ENCODE measurements around the gene HIVEP2. TPM values are rescaled to one million over a fixed set of nuclear protein-coding genes. Genes with fewer than 3 reads are reported as not detected.

The HIVEP2 gene
- total and polyA plus RNA-seq, 2 donors (not counting 1 experiment from before 2014, with no cell fraction given), result 5.8 to 31.9 TPM

GRCh38 chr6:142800240-142800639 is 144.7 kb downstream of the HIVEP2 start:
- Histone ChIP-seq H3K4me1 (ENCODE audit: control insufficient read depth in 2 of 2, insufficient read depth in 2 of 2, low read length in 2 of 2) (peaks cover 11 to 16% of the 10 kb centered on the region in 2 donors), H3K27me3 (replicated peaks in 1 of 4; ENCODE audit: control extremely low read depth in 1 of 4, control insufficient read depth in 3 of 4, insufficient read depth in 4 of 4, low read length in 3 of 4) (no peaks in the 10 kb centered on the region), H3K9me3 (ENCODE audit: control extremely low read depth in 1 of 3, control insufficient read depth in 2 of 3, insufficient read depth in 1 of 3, low read length in 2 of 3) (no peaks in the 10 kb centered on the region), H2AFZ (ENCODE audit: insufficient read depth, low read depth, low read length, poor library complexity, severe bottlenecking) (no peak overlapping the region), H3K36me3 (replicated peaks in 1 of 2; ENCODE audit: control extremely low read depth in 1 of 2, control insufficient read depth in 1 of 2, extremely low read depth in 1 of 2, insufficient read depth in 2 of 2, low read length in 1 of 2) (peaks cover 0 to 8% of the 10 kb centered on the region in 2 experiments), H4K20me1 (ENCODE audit: control insufficient read depth, insufficient read depth, low read length, poor library complexity, severe bottlenecking) (no peaks in the 10 kb centered on the region), H3K79me2 (ENCODE audit: control insufficient read depth, insufficient read depth, low read length) (peaks cover 17% of the 10 kb centered on the region), H3K4me2 (replicated peaks; ENCODE audit: low read depth, low read length, poor library complexity, severe bottlenecking) (no peak overlapping the region), H3K4me3 (ENCODE audit: control extremely low read depth in 1 of 5, extremely low read depth in 1 of 5, insufficient read depth in 1 of 5, low read depth in 2 of 5, low read length in 4 of 5) (no peak overlapping the region), H3K9ac (ENCODE audit: low read length) (no peak overlapping the region), H3K27ac (ENCODE audit: low read length in 2 of 2) (peak overlapping the region in 1 of 2 donors; percentile 4)
- DNase-seq (no peak), ATAC-seq (ENCODE audit: low read depth) (no peak)
- no peak overlapping the region for H3K4me3 Mint-ChIP-seq
- H3K9me3 Mint-ChIP-seq (ENCODE audit: insufficient read depth), result no peaks in the 10 kb centered on the region
- ChIA-PET POLR2A (no interaction called here), CTCF (no interaction called here)
- H3K4me1 Mint-ChIP-seq, result peaks cover 63% of the 10 kb centered on the region
- no peaks in the 10 kb centered on the region for H3K27me3 Mint-ChIP-seq
- H3K27ac Mint-ChIP-seq, result no peak overlapping the region
- TF ChIP-seq EZH2 (IDR thresholded peaks at IDR 0.05; ENCODE audit: borderline replicate concordance, insufficient read depth, low read depth, low read length, poor library complexity, severe bottlenecking), result no peak
- TF ChIP-seq, protein P1, sequence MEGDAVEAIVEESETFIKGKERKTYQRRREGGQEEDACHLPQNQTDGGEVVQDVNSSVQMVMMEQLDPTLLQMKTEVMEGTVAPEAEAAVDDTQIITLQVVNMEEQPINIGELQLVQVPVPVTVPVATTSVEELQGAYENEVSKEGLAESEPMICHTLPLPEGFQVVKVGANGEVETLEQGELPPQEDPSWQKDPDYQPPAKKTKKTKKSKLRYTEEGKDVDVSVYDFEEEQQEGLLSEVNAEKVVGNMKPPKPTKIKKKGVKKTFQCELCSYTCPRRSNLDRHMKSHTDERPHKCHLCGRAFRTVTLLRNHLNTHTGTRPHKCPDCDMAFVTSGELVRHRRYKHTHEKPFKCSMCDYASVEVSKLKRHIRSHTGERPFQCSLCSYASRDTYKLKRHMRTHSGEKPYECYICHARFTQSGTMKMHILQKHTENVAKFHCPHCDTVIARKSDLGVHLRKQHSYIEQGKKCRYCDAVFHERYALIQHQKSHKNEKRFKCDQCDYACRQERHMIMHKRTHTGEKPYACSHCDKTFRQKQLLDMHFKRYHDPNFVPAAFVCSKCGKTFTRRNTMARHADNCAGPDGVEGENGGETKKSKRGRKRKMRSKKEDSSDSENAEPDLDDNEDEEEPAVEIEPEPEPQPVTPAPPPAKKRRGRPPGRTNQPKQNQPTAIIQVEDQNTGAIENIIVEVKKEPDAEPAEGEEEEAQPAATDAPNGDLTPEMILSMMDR (IDR thresholded peaks at IDR 0.05), result no peak
- intact Hi-C loops (cut with micrococcal nuclease), result no loop called here

GRCh38 chr6:142799639-142800038 is 145.3 kb downstream of the HIVEP2 start:
- no peak overlapping the region for H3K27ac Mint-ChIP-seq
- H2AFZ ChIP-seq (ENCODE audit: insufficient read depth, low read depth, low read length, poor library complexity, severe bottlenecking), result no peak overlapping the region
- ATAC-seq (ENCODE audit: low read depth), result no peak
- no peak overlapping the region for H3K4me2 ChIP-seq (replicated peaks; ENCODE audit: low read depth, low read length, poor library complexity, severe bottlenecking)
- ChIA-PET CTCF (interaction anchor here (1.3 kb wide), 1 partner anchor 16 kb away, joined by 3 read pairs; no protein-coding TSS in a partner anchor), POLR2A (no interaction called here)
- no peak for DNase-seq
- no peaks in the 10 kb centered on the region for H3K27me3 ChIP-seq (replicated peaks in 1 of 4; ENCODE audit: control extremely low read depth in 1 of 4, control insufficient read depth in 3 of 4, insufficient read depth in 4 of 4, low read length in 3 of 4)
- no peaks in the 10 kb centered on the region for H3K9me3 ChIP-seq (ENCODE audit: control extremely low read depth in 1 of 3, control insufficient read depth in 2 of 3, insufficient read depth in 1 of 3, low read length in 2 of 3)
- H3K4me3 ChIP-seq (ENCODE audit: control extremely low read depth in 1 of 5, extremely low read depth in 1 of 5, insufficient read depth in 1 of 5, low read depth in 2 of 5, low read length in 4 of 5), result no peak overlapping the region
- H3K79me2 ChIP-seq (ENCODE audit: control insufficient read depth, insufficient read depth, low read length), result peaks cover 17% of the 10 kb centered on the region
- H3K36me3 ChIP-seq (replicated peaks in 1 of 2; ENCODE audit: control extremely low read depth in 1 of 2, control insufficient read depth in 1 of 2, extremely low read depth in 1 of 2, insufficient read depth in 2 of 2, low read length in 1 of 2), result peaks cover 0 to 8% of the 10 kb centered on the region in 2 experiments
- TF ChIP-seq, protein P1 (IDR thresholded peaks at IDR 0.05), result no peak
- no peak for TF ChIP-seq EZH2 (IDR thresholded peaks at IDR 0.05; ENCODE audit: borderline replicate concordance, insufficient read depth, low read depth, low read length, poor library complexity, severe bottlenecking)
- H3K27ac ChIP-seq (ENCODE audit: low read length in 2 of 2), result peak overlapping the region in 1 of 2 donors; percentile 4
- intact Hi-C loops (cut with micrococcal nuclease), result loop anchor here (10.0 kb wide), 1 partner anchor 95 kb away; no protein-coding TSS in a partner anchor
- 100% methylated on average over 1 of the region's 1 CpG for WGBS (ENCODE audit: insufficient coverage)
- H3K27me3 Mint-ChIP-seq, result no peaks in the 10 kb centered on the region
- no peaks in the 10 kb centered on the region for H3K9me3 Mint-ChIP-seq (ENCODE audit: insufficient read depth)
- H3K4me1 Mint-ChIP-seq, result peaks cover 58% of the 10 kb centered on the region
- no peak overlapping the region for H3K4me3 Mint-ChIP-seq
- H3K9ac ChIP-seq (ENCODE audit: low read length), result no peak overlapping the region
- no peaks in the 10 kb centered on the region for H4K20me1 ChIP-seq (ENCODE audit: control insufficient read depth, insufficient read depth, low read length, poor library complexity, severe bottlenecking)
- peaks cover 11 to 16% of the 10 kb centered on the region in 2 donors for H3K4me1 ChIP-seq (ENCODE audit: control insufficient read depth in 2 of 2, insufficient read depth in 2 of 2, low read length in 2 of 2)
